Inferior parietal cortex (tissue), 1 donor: ENCODE data around the gene SOX18.

Experiments used
- DNase-seq: peaks from one replicate; pipeline ENCODE4 v3.0.0-alpha.2; 2016; ENCODE audit errors: extremely low spot score

The SOX18 gene

GRCh38 chr20:64052987-64053840 lies 3.8 kb upstream of the SOX18 start:
- no peak for DNase-seq

GRCh38 chr20:64052326-64052722 lies 2.9 kb upstream of the SOX18 start:
- no peak for DNase-seq

GRCh38 chr20:64051561-64052325 lies 2.3 kb upstream of the SOX18 start:
- DNase-seq = no peak

- no peak for DNase-seq
Observed at GRCh38 chr20:64051033-64051452, 1.6 kb upstream of the SOX18 start.

GRCh38 chr20:64050261-64051032 lies 1.0 kb upstream of the SOX18 start:
- no peak for DNase-seq

GRCh38 chr20:64049878-64050260 lies 430 bp upstream of the SOX18 start:
- no peak for DNase-seq

GRCh38 chr20:64048402-64049044 lies 916 bp downstream of the SOX18 start:
- no peak for DNase-seq

GRCh38 chr20:64047968-64048401 lies 1.5 kb downstream of the SOX18 start:
- DNase-seq = no peak

GRCh38 chr20:64047046-64047389 lies 2.4 kb downstream of the SOX18 start:
- DNase-seq = no peak

GRCh38 chr20:64045346-64046011 lies 4.0 kb downstream of the SOX18 start:
- no peak for DNase-seq

GRCh38 chr20:64044484-64045247 lies 4.8 kb downstream of the SOX18 start:
- no peak for DNase-seq

GRCh38 chr20:64043768-64044167 lies 5.7 kb downstream of the SOX18 start:
- DNase-seq = no peak

GRCh38 chr20:64042054-64042781 lies 7.2 kb downstream of the SOX18 start:
- DNase-seq = no peak

GRCh38 chr20:64041781-64042053 lies 7.7 kb downstream of the SOX18 start:
- DNase-seq = no peak

- DNase-seq = no peak
Observed at GRCh38 chr20:64041040-64041780, 8.2 kb downstream of the SOX18 start.

GRCh38 chr20:64040231-64041039 lies 9.0 kb downstream of the SOX18 start:
- no peak for DNase-seq

GRCh38 chr20:64039293-64040160 lies 9.9 kb downstream of the SOX18 start:
- no peak for DNase-seq
